Glutamatergic neuron (in vitro differentiated cells): ENCODE results near the gene GATA2. TPM values are rescaled to one million over a fixed set of nuclear protein-coding genes. Genes with fewer than 3 reads are reported as not detected.

ENCODE experiments used
- DNase-seq: peaks from one replicate; pipeline ENCODE4 v3.0.0; 2022
- H3K27ac Mint-ChIP-seq: one replicate; pipeline ENCODE4 v1.8.0; 2020; ENCODE audit warnings: mild to moderate bottlenecking, mixed read lengths, inconsistent platforms; ENCODE audit not compliant: unreplicated experiment
- H3K27me3 Mint-ChIP-seq: one replicate; pipeline ENCODE4 v1.8.0; 2020; ENCODE audit warnings: mild to moderate bottlenecking, moderate library complexity, mixed read lengths, inconsistent platforms; ENCODE audit not compliant: unreplicated experiment
- H3K36me3 Mint-ChIP-seq: one replicate; pipeline ENCODE4 v1.8.0; 2020; ENCODE audit warnings: mild to moderate bottlenecking, mixed read lengths, inconsistent platforms; ENCODE audit not compliant: unreplicated experiment
- H3K4me1 Mint-ChIP-seq: one replicate; pipeline ENCODE4 v1.8.0; 2020; ENCODE audit warnings: mild to moderate bottlenecking, low read depth, mixed read lengths, inconsistent platforms; ENCODE audit not compliant: unreplicated experiment
- H3K4me3 Mint-ChIP-seq: one replicate; pipeline ENCODE4 v1.8.0; 2020; ENCODE audit warnings: mild to moderate bottlenecking, mixed read lengths, inconsistent platforms; ENCODE audit not compliant: unreplicated experiment
- H3K9me3 Mint-ChIP-seq: one replicate; pipeline ENCODE4 v1.8.0; 2020; ENCODE audit warnings: mild to moderate bottlenecking, moderate library complexity, mixed read lengths, inconsistent platforms; ENCODE audit not compliant: unreplicated experiment
- CTCF ChIP-seq: fragments of 200-600 bp; sonication (generic); IDR thresholded peaks from one replicate; pipeline ENCODE4 v1.5.0; 2021; ENCODE audit not compliant: partially characterized antibody, unreplicated experiment
- total RNA-seq: library from RNA; stranded (reverse); fragmentation: NEBNext Ultra II Directional; extraction: Animal tissue kit (Norgen Biotek cat#: 25700); gene quantifications from one replicate; pipeline ENCODE4 v1.2.1, GENCODE V29; 2021; ENCODE audit not compliant: unreplicated experiment

Gene GATA2
- total RNA-seq, 1 donor from 2014 or later = 3.6 TPM

GRCh38 chr3:128453501-128454309 lies 39.3 kb downstream of the GATA2 start:
- peaks cover 6% of the 10 kb centered on the region for H3K4me1 Mint-ChIP-seq
- H3K27me3 Mint-ChIP-seq = peaks cover 14% of the 10 kb centered on the region
- H3K4me3 Mint-ChIP-seq = no peak overlapping the region
- peaks cover 4% of the 10 kb centered on the region for H3K9me3 Mint-ChIP-seq
- TF ChIP-seq CTCF = no peak
- H3K36me3 Mint-ChIP-seq = peaks cover 17% of the 10 kb centered on the region
- no peak overlapping the region for H3K27ac Mint-ChIP-seq
- no peak for DNase-seq

- Mint-ChIP-seq H3K27me3 (peaks cover 14% of the 10 kb centered on the region), H3K4me1 (peaks cover under 1% of the 10 kb centered on the region), H3K36me3 (peaks cover 19% of the 10 kb centered on the region), H3K4me3 (no peak overlapping the region), H3K9me3 (peaks cover 6% of the 10 kb centered on the region), H3K27ac (no peak overlapping the region)
- DNase-seq = no peak
- no peak for TF ChIP-seq CTCF
Observed at GRCh38 chr3:128452678-128453275, 40.2 kb downstream of the GATA2 start.

GRCh38 chr3:128452120-128452519 lies 40.9 kb downstream of the GATA2 start:
- Mint-ChIP-seq H3K27me3 (peaks cover 14% of the 10 kb centered on the region), H3K9me3 (peaks cover 6% of the 10 kb centered on the region), H3K4me3 (no peak overlapping the region), H3K36me3 (peaks cover 19% of the 10 kb centered on the region), H3K4me1 (no peaks in the 10 kb centered on the region), H3K27ac (no peak overlapping the region)
- no peak for TF ChIP-seq CTCF
- no peak for DNase-seq

- Mint-ChIP-seq H3K36me3 (peaks cover 17% of the 10 kb centered on the region), H3K27ac (no peak overlapping the region), H3K4me3 (no peak overlapping the region), H3K9me3 (peaks cover 8% of the 10 kb centered on the region), H3K27me3 (peaks cover 13% of the 10 kb centered on the region), H3K4me1 (no peaks in the 10 kb centered on the region)
- TF ChIP-seq CTCF = no peak
- no peak for DNase-seq
Observed at GRCh38 chr3:128449111-128449638, 43.8 kb downstream of the GATA2 start.

GRCh38 chr3:128448491-128448890 lies 44.5 kb downstream of the GATA2 start:
- no peak for TF ChIP-seq CTCF
- H3K36me3 Mint-ChIP-seq = peaks cover 17% of the 10 kb centered on the region
- no peak for DNase-seq
- H3K4me3 Mint-ChIP-seq = no peak overlapping the region
- H3K4me1 Mint-ChIP-seq = no peaks in the 10 kb centered on the region
- H3K27me3 Mint-ChIP-seq = peaks cover 13% of the 10 kb centered on the region
- H3K27ac Mint-ChIP-seq = no peak overlapping the region
- H3K9me3 Mint-ChIP-seq = peaks cover 8% of the 10 kb centered on the region
